H1 (cell line): ENCODE data around the gene RPUSD3.

Experiments
- CBX5 ChIP-seq: fragments of 300-800, 300-1000 bp; sonication (generic); IDR thresholded peaks from 2 replicates; pipeline ENCODE4 v1.7.1; 2016; ENCODE audit warnings: antibody characterized with exemption, low read length, low read depth
- EP300 ChIP-seq, 2 experiments: IDR thresholded peaks; 1 replicate in 1 of 2; 2 replicates in 1 of 2; pipeline ENCODE4 v1.6.1; 2011 to 2012; ENCODE audit warnings: low read depth in 2 of 2, low read length in 2 of 2, mild to moderate bottlenecking in 2 of 2, borderline replicate concordance in 1 of 2, inconsistent platforms in 1 of 2, moderate library complexity in 1 of 2
- JUND ChIP-seq: IDR thresholded peaks from 2 replicates; pipeline ENCODE4 v1.6.1; 2011; ENCODE audit warnings: mild to moderate bottlenecking, improper control_type of control experiment, low read length
- POLR2A ChIP-seq, 2 experiments: IDR thresholded peaks; 1 replicate in 1 of 2; 2 replicates in 1 of 2; pipeline ENCODE4 v1.6.1; 2011; ENCODE audit warnings: low read depth in 2 of 2, low read length in 2 of 2, mild to moderate bottlenecking in 2 of 2; ENCODE audit errors: control extremely low read depth in 1 of 2
- TF ChIP-seq, protein P1 (sequence below), 3 experiments: IDR thresholded peaks; 1 replicate in 2 of 3; 2 replicates in 1 of 3; pipeline versions ENCODE4 v1.5.1 to v1.6.1; 2011; ENCODE audit warnings: low read length in 3 of 3, mild to moderate bottlenecking in 3 of 3, inconsistent platforms in 2 of 3, low read depth in 1 of 3, moderate library complexity in 1 of 3; ENCODE audit not compliant: insufficient read depth in 1 of 3; ENCODE audit errors: control extremely low read depth in 1 of 3

DNA sequence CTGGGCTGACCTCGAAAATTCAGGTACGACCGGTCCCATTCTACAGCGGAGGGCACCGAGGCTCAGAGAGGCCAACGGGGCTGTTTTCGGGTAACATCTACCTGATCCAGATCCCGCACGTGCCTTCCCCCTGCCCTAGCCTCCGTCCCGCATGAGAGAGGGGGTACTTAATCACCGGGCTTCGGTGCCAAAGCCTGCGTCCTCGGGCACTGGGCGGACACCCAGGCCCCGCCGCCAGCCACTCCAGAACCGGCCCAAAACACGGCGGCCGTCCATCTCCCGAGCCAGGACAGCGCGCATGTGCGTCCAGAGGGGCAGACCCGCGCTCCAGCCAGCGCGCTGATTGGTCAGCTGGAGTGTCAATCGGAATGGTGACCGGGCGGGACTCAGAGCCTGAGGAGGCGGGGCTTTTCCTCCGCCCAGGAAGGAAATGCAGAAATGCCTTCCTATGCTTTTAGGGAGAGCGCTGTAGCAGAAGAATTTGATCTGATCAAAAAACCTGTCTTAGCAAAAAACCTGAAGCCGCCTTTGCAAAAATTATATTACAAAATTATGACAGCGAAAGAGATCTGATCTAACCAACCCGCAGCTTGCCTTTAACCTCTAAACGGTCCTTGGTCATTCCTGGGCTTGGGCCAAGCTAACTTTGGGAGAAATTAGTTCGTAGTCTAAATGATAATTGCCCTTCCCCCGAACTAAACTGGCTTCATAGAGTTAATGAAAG, at the start of gene RPUSD3:
- TF ChIP-seq EP300 (IDR thresholded peaks at IDR 0.05; ENCODE audit: borderline replicate concordance in 1 of 2, low read depth in 2 of 2, low read length in 2 of 2) (no peak), JUND (no peak), POLR2A (IDR thresholded peaks at IDR 0.05; ENCODE audit: control extremely low read depth in 1 of 2, low read depth in 2 of 2, low read length in 2 of 2) (peak in 1 of 2 experiments; percentile 69; a peak in 2 of 3 replicates), CBX5 (no peak)
- TF ChIP-seq, protein P1, sequence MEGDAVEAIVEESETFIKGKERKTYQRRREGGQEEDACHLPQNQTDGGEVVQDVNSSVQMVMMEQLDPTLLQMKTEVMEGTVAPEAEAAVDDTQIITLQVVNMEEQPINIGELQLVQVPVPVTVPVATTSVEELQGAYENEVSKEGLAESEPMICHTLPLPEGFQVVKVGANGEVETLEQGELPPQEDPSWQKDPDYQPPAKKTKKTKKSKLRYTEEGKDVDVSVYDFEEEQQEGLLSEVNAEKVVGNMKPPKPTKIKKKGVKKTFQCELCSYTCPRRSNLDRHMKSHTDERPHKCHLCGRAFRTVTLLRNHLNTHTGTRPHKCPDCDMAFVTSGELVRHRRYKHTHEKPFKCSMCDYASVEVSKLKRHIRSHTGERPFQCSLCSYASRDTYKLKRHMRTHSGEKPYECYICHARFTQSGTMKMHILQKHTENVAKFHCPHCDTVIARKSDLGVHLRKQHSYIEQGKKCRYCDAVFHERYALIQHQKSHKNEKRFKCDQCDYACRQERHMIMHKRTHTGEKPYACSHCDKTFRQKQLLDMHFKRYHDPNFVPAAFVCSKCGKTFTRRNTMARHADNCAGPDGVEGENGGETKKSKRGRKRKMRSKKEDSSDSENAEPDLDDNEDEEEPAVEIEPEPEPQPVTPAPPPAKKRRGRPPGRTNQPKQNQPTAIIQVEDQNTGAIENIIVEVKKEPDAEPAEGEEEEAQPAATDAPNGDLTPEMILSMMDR (IDR thresholded peaks at IDR 0.05; ENCODE audit: control extremely low read depth in 1 of 3, insufficient read depth in 1 of 3, low read depth in 1 of 3, low read length in 3 of 3) = no peak
